Kidney capillary endothelial cell (primary cell): Measurements from ENCODE around the gene PTHLH.

Experiments used
- DNase-seq: peaks from one replicate; pipeline ENCODE4 v3.0.0-alpha.2; 2018; ENCODE audit warnings: low spot score

The PTHLH gene

GRCh38 chr12:27972721-27973120, at the start of gene PTHLH:
PTHLH (minus strand) TSS chr12:27972733; CDS start chr12:27969494, 3,239 bp downstream.
- DNase-seq = no peak

GRCh38 chr12:28021704-28022103, 49.2 kb upstream of the PTHLH start:
- no peak for DNase-seq

- DNase-seq = no peak
Measured at GRCh38 chr12:28017873-28018255, 45.3 kb upstream of the PTHLH start.

DNA sequence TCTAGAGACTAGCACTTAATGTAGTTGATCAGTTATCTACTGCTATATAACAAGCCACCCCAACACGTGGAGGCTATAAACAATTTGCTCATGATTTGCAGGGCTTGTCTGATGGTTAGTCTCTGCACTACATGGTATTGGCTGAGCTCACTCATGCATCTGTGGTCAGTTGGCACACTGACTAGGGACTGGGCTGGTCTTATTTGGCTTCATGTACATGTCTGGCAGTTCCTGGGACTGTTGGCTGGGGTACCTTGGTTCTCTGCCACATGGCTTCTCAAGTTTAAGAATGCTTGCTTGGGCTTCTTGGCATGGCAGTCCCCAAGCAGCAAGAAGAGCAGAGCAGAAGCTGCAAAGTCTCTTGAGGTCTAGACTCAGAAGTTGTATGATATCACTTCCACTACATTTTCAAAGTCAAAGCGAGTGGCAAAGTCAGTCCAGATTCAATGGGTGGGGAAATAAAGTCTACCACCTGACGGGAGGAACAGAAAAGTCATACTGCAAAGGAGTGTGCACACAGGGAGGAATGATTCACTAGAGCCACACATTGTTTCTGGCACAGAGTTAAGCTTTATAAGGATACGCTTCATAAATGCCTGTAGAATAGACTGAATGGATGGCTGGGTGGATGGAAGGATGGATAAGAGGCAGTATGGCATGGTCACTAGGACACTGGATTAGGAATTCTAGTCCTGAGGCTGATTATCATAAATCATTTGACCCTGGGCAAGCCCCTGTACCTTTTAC, 44.8 kb upstream of the PTHLH start:
- DNase-seq = no peak

DNA sequence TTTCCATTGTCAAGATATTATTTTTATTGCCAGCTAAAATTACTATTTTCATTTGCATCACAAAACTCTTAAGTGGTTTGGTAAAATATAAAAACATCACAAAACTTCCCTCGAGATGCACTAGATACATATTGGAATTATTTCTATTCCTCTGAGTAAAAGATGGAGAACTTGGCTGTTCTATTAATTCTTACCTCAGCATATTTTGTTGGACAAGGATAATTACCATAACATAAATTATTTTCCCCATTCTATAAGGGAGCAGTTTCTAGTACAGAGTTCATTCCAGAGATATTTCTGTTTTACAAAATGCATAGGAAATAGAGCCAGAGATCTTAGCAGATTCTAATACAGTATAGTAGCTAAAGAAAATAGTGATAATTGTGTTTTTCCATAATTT, 42.6 kb upstream of the PTHLH start:
- DNase-seq = no peak

DNA sequence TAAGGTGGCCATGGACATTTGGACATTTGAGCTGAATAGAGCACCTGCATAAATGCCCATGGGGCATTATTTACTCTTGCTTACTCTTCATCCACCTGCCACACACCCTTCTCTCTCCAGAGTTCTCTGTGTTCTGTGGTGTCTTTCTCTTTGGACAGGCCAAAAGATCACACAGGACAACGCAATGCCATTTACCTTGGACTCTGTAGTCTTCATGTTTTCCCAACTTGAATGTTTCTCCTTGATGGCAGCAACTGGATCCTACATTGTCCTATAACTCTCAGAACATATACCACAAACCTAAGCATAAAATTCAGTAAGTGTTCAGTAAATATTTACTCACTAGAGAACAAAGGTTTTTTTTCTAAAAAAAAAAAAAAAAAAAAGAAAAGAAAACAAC, 41.7 kb upstream of the PTHLH start:
- DNase-seq = no peak

GRCh38 chr12:28012333-28012918, 39.9 kb upstream of the PTHLH start:
- no peak for DNase-seq

DNA sequence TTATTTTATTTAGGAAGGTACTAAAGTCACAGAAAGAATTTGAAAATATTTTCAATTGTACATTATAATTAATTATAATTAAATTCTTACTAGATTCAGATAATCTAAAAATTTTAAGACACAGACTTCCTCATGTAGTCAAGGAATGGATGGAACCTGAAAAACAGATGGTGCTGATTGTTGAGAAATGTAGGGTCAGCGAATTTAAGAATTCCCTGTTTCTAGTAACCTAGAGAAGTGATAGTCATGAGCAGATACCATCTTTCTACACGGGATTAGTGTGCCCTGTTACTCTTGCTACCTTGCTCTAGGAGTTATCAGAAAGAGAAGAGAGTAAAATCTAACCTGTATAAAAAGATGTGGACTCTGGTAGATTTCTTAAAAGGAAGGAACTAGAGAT, 37.5 kb upstream of the PTHLH start:
- no peak for DNase-seq

- DNase-seq = no peak
Measured at GRCh38 chr12:27999970-28000369, 27.4 kb upstream of the PTHLH start.

DNA sequence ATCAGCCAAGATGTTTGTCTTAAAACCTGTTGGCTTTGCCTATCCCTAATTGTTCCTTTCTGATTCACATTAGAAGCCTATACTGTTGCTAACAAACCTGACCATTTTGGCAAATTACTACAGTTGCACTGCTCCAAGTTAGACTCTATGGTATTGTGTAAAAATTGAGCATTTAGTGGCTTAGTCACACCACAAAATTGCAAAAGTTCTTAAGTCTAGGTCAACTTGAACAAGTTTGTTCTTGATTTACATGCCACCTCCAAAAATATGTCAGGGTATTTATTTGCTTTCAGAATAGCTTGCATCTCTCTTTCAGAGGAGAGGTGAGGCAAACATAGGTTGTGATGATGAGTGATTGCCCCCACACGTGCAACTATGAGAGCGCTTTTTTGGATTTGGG, 27.0 kb upstream of the PTHLH start:
- no peak for DNase-seq

- no peak for DNase-seq
Measured at GRCh38 chr12:27998658-27999057, 26.1 kb upstream of the PTHLH start.

GRCh38 chr12:27998170-27998569, 25.6 kb upstream of the PTHLH start:
- no peak for DNase-seq

GRCh38 chr12:27996761-27997160, 24.2 kb upstream of the PTHLH start:
- DNase-seq = no peak

GRCh38 chr12:27995406-27995805, 22.9 kb upstream of the PTHLH start:
- no peak for DNase-seq

- no peak for DNase-seq
Measured at GRCh38 chr12:27988594-27989233, 16.2 kb upstream of the PTHLH start.

DNA sequence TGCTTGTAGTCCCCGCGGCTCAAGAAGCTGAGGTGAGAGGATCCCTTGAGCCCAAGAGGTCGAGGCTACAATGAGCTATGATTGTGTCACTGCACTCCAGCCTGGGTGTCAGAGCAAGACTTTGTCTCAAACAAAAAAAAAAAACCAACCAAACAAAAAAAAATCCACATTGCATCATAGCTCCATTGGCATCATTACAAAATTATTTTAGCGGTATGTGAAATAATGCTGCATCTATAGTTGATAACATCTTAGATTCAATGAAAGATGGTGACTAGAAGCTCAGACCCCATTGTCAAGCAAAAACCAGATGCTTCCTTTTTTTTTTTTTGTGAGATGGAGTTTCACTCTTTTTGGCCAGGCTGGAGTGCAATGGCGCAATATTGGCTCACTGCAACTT, 14.8 kb upstream of the PTHLH start:
- DNase-seq = no peak

DNA sequence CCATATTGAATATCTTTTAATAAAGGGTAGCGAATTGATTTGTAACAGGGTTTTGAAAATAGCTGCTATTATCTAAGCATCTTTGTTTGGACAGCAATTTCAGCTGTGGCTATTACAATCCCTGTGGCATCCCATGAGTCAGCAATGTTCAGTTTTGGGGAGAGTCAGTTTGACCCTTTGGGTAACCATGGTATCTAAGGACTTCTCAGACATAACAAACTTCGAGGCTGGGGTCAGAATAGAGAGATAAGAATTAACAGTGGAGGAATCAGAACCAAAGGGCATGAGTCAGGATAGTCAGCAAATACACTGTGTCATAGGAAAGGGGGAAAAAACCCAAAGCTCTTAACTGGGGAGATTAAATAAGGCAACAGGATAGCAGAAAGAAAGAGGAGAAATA, 11.7 kb upstream of the PTHLH start:
- no peak for DNase-seq

DNA sequence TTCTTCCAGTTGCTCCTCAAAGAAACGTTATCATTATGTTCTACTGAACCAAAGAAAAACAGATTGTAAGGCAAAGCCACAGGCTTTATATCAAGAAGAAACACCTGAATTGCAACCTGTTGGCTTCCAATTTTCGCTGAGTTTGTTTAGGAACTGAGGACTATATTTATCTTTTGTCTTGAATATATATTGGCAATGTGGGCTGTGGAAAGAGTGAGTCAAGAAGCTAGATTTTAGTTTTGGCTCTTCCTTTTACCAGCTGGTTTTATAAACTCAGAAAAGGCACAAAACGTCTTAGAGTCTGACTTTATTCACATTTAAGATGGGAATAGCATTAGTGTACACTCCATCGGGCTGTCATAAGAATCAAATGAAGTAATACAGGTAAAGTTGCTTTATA, 10.4 kb upstream of the PTHLH start:
- DNase-seq = no peak

DNA sequence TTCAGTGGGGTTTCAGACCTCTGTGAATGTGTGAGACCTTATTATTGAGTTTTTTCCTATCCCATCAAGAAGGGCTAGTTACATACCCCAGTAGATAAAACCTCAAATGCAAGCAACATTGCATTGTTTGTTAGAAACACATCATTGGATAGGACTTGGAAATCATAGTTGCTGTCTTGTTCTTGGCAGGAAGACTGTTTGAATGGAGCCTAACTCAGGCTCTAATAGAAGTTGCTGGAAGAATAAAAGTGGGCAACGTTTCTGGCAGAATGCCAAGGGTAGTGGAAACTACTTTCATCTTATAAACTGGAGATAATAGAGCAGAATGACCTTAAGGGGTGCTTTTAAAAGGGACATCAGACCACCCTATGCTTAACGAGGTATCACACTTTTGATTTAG, 9.9 kb upstream of the PTHLH start:
- no peak for DNase-seq

GRCh38 chr12:27981874-27982273, 9.3 kb upstream of the PTHLH start:
- DNase-seq = no peak

GRCh38 chr12:27979145-27979544, 6.6 kb upstream of the PTHLH start:
- no peak for DNase-seq

DNA sequence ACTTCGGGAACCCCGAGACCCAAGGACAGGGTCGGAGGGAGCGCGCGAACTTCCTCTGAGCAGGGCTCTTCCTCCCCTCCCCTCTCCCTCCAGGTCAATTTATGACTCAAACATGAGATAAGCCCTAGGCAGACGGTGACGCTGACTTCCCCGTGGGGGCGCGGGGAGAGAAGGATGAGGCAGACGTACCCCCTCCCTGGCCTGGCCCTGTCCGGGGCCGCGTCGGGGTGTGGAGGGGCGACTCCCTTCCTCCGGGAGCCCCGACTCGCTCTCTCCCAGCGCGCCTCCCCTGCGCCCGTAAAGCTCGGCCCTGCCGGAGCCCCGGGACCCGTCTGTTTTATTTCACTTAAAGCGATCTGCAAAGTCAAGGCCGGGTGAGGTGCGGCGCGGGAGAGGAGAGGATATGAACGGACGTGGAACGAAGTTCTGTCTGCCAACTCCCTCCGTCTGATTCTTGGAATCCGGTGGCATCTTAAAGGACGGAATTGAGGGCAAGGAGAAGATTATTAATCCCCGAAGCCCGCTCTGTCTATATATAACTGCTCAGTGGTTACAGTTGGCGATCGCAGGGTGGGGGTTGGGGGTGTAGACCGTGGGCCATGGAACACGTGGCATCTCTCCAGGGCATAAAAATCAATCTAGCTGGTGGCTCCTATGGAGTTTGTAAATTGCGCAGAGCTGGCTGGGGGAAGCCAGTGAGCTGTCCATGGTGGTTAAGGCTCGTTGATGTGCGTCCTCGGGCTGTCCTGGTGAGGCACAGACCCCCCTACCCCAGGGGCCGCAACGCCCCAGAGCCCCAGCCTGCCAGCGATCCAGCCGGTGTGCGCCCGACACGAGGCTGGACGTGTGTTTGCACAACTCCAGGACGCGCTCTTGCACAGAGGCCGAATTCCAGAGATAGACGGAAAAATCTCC, 2.9 kb upstream of the PTHLH start:
- no peak for DNase-seq
